Effector memory CD4-positive, alpha-beta T cell (primary cell): ENCODE results near the gene SVIL.
"Not testable (repeated sequence)": the region's sequence is repeated elsewhere in the genome, so short reads cannot be mapped to it uniquely, and the experiment has no call there.

ENCODE experiments used
- DNase-seq, 3 donors: peaks; one replicate each; pipeline ENCODE4 v3.0.0-alpha.2; 2020
- H3K27ac ChIP-seq: 2 replicates; pipeline ENCODE4 v1.7.0; 2013; ENCODE audit warnings: mild to moderate bottlenecking, low read length, moderate library complexity; ENCODE audit not compliant: insufficient read depth, poor library complexity, severe bottlenecking
- H3K27me3 ChIP-seq: replicated peaks from 2 replicates; pipeline ENCODE4 v1.7.0; 2013; ENCODE audit warnings: mild to moderate bottlenecking, low read length; ENCODE audit not compliant: insufficient read depth, control insufficient read depth, poor library complexity, severe bottlenecking
- H3K36me3 ChIP-seq: 2 replicates; pipeline ENCODE4 v1.7.0; 2013; ENCODE audit warnings: mild to moderate bottlenecking, low read length, moderate library complexity; ENCODE audit not compliant: control insufficient read depth, insufficient read depth
- H3K4me1 ChIP-seq: 2 replicates; pipeline ENCODE4 v1.7.0; 2013; ENCODE audit warnings: low read length, mild to moderate bottlenecking; ENCODE audit not compliant: control insufficient read depth, insufficient read depth, poor library complexity, severe bottlenecking
- H3K4me3 ChIP-seq: 2 replicates; pipeline ENCODE4 v1.7.0; 2013; ENCODE audit warnings: low read length, low read depth, mild to moderate bottlenecking; ENCODE audit not compliant: insufficient read depth, poor library complexity, severe bottlenecking
- H3K9me3 ChIP-seq: 2 replicates; pipeline ENCODE4 v1.7.0; 2013; ENCODE audit warnings: mild to moderate bottlenecking, low read length, moderate library complexity; ENCODE audit not compliant: control insufficient read depth

The SVIL gene

GRCh38 chr10:29614289-29614688 is 20.5 kb downstream of the SVIL start:
- not testable (repeated sequence) for H3K27ac ChIP-seq, H3K9me3 ChIP-seq, DNase-seq, H3K4me1 ChIP-seq, H3K36me3 ChIP-seq, H3K27me3 ChIP-seq, H3K4me3 ChIP-seq

GRCh38 chr10:29613791-29614190 is 21.0 kb downstream of the SVIL start:
- H3K9me3 ChIP-seq = no peaks in the 10 kb centered on the region
- no peak overlapping the region for H3K27ac ChIP-seq
- no peaks in the 10 kb centered on the region for H3K27me3 ChIP-seq
- H3K4me1 ChIP-seq = no peaks in the 10 kb centered on the region
- no peaks in the 10 kb centered on the region for H3K36me3 ChIP-seq
- no peak overlapping the region for H3K4me3 ChIP-seq
- no peak for DNase-seq

GRCh38 chr10:29613196-29613595 is 21.6 kb downstream of the SVIL start:
- DNase-seq = no peak
- H3K27me3 ChIP-seq = no peaks in the 10 kb centered on the region
- no peaks in the 10 kb centered on the region for H3K4me1 ChIP-seq
- no peaks in the 10 kb centered on the region for H3K9me3 ChIP-seq
- no peak overlapping the region for H3K27ac ChIP-seq
- H3K4me3 ChIP-seq = no peak overlapping the region
- no peaks in the 10 kb centered on the region for H3K36me3 ChIP-seq

DNA sequence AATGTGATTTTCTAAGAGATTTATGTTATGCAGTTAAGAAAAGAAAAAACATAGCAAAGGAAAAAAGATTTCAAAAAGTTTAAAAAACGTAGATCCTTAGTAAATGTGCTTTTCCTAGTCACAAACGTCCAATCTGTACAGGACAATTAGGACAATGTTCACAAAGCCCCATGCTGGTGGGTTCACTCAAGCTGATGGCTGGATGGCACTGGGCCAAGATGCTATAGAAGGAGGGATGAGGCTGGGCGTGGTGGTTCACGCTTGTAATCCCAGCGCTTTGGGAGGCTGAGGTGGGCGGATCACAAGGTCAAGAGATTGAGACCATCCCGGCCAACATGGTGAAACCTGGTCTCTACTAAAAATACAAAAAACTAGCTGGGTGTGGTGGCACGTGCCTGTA is 22.1 kb downstream of the SVIL start:
- H3K27me3 ChIP-seq = no peaks in the 10 kb centered on the region
- no peak overlapping the region for H3K4me3 ChIP-seq
- no peak overlapping the region for H3K27ac ChIP-seq
- no peak for DNase-seq
- H3K4me1 ChIP-seq = no peaks in the 10 kb centered on the region
- H3K9me3 ChIP-seq = no peaks in the 10 kb centered on the region
- no peaks in the 10 kb centered on the region for H3K36me3 ChIP-seq

DNA sequence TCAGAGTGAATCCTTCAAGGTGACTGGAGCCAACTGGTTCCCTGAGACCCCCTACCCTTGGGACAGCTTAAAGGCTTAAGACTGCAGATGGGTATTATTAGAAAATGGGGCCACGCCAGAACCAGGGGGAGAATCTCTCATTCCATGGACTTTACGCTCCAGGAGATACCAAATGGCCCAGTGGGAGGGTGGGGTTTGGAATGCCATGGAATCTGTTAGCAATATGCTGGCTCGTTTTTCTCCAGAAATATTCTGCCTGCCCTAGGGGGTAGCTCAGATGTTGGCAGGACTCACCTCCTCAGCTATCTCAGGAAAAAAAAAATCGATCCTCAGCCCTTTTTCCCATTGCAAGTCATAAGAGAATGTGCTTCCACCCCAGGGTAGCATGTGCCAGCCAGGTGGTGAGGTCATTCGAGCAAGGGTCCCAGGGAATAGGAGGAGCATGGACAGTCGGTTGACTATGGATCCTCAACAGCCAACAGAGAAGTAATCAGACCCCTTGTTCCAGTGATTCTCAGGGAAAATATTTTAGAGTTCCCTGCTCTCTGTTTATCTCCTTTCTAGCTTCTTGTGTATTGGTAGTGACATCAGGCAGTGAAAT is 22.9 kb downstream of the SVIL start:
- Histone ChIP-seq H3K27ac (no peak overlapping the region), H3K9me3 (no peaks in the 10 kb centered on the region), H3K4me1 (no peaks in the 10 kb centered on the region), H3K4me3 (no peak overlapping the region), H3K27me3 (no peaks in the 10 kb centered on the region), H3K36me3 (no peaks in the 10 kb centered on the region)
- no peak for DNase-seq

- no peak overlapping the region for H3K27ac ChIP-seq
- H3K27me3 ChIP-seq = no peaks in the 10 kb centered on the region
- no peak for DNase-seq
- H3K4me1 ChIP-seq = no peaks in the 10 kb centered on the region
- no peak overlapping the region for H3K4me3 ChIP-seq
- H3K36me3 ChIP-seq = no peaks in the 10 kb centered on the region
- H3K9me3 ChIP-seq = no peaks in the 10 kb centered on the region
Measured at GRCh38 chr10:29610876-29611647, 23.7 kb downstream of the SVIL start.

DNA sequence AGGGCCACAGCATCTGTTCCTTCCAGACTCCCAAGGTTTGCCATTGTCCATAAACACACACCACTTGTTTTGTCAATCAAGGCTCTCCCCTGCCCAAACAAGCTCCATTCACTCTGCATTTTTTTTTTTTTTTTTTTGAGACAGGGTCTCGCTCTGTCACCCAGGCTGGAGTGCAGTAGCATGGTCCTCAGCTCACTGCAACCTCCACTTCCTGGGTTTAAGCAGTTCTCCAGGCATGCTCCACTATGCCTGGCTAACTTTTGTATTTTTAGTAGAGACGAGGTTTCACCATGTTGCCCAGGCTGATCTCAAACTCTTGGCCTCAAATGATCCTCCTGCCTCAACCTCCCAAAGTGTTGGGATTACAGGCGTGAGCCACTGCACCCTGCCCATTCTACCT is 24.4 kb downstream of the SVIL start:
- not testable (repeated sequence) for H3K27me3 ChIP-seq, H3K4me1 ChIP-seq, H3K36me3 ChIP-seq, DNase-seq, H3K4me3 ChIP-seq, H3K9me3 ChIP-seq, H3K27ac ChIP-seq

DNA sequence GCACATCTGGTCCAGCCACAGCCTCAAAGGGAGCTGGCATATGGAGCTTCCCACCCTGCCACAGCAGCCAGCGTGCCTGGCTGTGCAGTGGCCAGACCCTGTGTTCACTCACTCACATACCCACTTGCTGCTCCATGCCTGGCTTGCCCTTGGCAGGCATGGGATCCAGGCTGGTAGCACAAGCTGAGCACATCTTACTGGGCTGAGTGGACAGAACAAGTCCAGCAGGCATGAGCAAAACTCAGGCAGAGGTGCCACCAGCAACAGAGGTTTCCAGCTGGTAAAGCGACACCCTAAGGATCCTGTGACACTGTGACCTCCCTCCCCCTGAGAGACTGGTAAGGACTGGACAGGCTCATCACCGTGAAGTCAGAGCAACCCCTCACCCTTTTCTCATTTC is 25.1 kb downstream of the SVIL start:
- Histone ChIP-seq H3K4me3 (no peak overlapping the region), H3K27ac (no peak overlapping the region), H3K27me3 (no peaks in the 10 kb centered on the region), H3K4me1 (no peaks in the 10 kb centered on the region), H3K9me3 (no peaks in the 10 kb centered on the region), H3K36me3 (no peaks in the 10 kb centered on the region)
- no peak for DNase-seq

GRCh38 chr10:29608476-29609301 is 26.1 kb downstream of the SVIL start:
- no peak for DNase-seq
- no peaks in the 10 kb centered on the region for H3K4me1 ChIP-seq
- no peaks in the 10 kb centered on the region for H3K27me3 ChIP-seq
- no peaks in the 10 kb centered on the region for H3K36me3 ChIP-seq
- H3K4me3 ChIP-seq = no peak overlapping the region
- no peaks in the 10 kb centered on the region for H3K9me3 ChIP-seq
- no peak overlapping the region for H3K27ac ChIP-seq

DNA sequence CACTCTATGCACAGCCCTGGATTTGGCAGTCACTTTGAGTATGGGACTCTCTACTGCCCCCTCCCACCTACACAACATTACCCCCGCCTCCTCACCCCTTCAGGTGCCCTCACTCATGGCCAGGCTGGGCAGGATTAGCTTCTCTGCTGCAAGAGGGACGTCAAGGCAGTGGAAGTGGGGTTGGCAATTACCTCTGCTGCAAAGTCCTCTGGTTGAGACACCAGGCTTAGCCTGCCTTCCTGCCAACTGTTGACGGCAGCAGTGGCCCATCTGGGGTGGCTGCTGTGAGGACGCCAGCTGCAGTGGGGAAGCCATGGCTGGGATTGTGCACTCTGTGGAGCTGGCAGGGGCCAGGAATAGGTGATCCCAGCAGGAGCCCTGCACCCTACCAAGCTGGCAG is 26.7 kb downstream of the SVIL start:
- Histone ChIP-seq H3K4me1 (no peaks in the 10 kb centered on the region), H3K36me3 (no peaks in the 10 kb centered on the region), H3K27me3 (no peaks in the 10 kb centered on the region), H3K27ac (no peak overlapping the region), H3K9me3 (no peaks in the 10 kb centered on the region), H3K4me3 (no peak overlapping the region)
- DNase-seq = no peak
